GM18507 (cell line): ENCODE measurements around the gene TRMT1.

Source experiments
- DNase-seq: peaks from one replicate; pipeline ENCODE4 v3.0.0; 2011; ENCODE audit warnings: low read depth; ENCODE audit not compliant: insufficient read length; ENCODE audit errors: extremely low spot score
- FAIRE-seq: peaks from 2 replicates; lab custom pipeline; 2011; peaks lifted over from hg19 to GRCh38; lab: Jason Lieb, UNC

The TRMT1 gene

DNA sequence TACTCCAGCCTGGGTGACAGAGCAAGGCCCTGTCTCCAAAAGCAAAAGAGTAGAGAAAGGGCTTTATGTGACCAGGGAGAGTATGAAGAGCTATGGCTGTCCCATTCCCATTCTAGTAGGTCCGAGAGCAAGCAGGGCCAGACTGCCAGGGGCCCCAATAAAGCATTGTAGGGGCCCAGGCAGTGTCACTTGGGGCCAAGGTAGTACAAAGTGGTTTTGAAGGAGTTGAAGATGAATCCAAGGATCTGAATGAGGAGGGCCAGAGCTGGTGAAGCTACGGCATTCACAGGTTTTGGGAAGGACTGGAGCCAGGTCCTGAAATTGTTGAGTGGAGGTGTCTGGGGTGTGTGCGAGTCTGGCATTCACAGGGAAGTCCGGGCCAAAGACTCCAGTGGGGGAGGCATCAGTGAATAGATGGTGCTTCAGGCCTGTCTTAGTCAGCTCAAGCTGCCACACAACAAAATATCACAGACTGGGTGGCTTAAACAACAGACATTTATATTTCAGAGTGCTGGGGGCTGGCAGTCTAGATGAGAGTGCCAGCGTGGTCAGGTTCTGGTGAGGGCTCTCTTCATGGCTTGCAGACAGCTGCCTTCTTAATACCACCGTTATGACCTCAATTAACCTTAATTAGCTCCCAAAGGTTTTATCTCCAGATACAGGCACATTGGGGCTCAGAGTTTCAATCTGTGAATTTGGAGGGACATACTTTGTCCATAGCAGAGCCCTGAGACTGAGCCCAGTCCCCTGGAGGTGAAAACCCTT is 11.5 kb upstream of the TRMT1 start:
- DNase-seq (no peak), FAIRE-seq (no peak)

GRCh38 chr19:13127051-13127450 is 10.5 kb upstream of the TRMT1 start:
- DNase-seq, result no peak
- FAIRE-seq, result no peak

- FAIRE-seq (no peak), DNase-seq (no peak)
These were observed 6.7 kb upstream of the TRMT1 start for GRCh38 chr19:13122980-13123957.

GRCh38 chr19:13122275-13122878 is 5.8 kb upstream of the TRMT1 start:
- FAIRE-seq (no peak), DNase-seq (no peak)

- FAIRE-seq (peak; percentile 70), DNase-seq (no peak)
These were observed 5.2 kb upstream of the TRMT1 start for GRCh38 chr19:13121551-13122274.

- FAIRE-seq, result no peak
- no peak for DNase-seq
These were observed 4.3 kb upstream of the TRMT1 start for GRCh38 chr19:13120817-13121216.

DNA sequence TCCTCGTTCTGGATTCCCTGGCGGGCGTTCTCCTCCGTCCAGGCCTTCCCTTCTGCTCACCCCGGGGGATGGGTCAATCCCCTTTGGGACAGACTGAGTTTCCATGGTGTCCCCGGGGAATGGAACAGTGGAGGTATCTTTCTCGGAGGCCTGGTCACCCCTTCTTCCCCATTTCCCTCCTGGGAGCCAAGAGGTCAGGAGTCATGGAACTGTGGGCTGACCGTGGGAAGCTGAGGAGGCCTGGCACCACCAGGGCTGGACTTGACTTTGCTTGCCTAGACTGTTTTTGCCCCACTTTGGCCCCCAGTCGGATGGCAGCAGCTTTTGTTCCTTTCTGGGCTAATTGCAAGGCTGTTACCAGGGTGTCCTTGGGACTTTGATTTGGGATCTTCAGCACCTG is 3.5 kb upstream of the TRMT1 start:
- FAIRE-seq (no peak), DNase-seq (no peak)

DNA sequence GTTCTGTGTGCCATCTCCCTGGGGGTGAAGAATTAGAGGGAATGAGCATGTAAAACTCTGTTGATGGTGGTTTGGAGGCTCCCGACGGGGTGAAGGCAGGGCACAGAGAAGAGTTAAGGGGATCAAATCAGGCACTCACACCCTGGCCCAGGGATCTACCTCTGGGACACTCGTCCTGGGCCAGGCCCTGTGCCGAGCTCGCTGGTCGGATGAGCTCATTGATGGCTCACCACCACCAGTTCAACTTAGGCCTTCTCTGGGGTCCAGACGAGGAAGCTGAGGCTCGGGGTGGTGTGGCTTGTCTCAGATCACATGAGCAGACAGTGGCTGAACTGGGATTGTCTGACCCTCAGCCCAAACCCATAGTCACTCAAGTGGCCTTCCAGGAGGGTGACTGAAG is 3.1 kb upstream of the TRMT1 start:
- FAIRE-seq, result no peak
- no peak for DNase-seq

- FAIRE-seq, result peak; percentile 26
- DNase-seq, result no peak
These were observed 2.1 kb upstream of the TRMT1 start for GRCh38 chr19:13118424-13119193.

DNA sequence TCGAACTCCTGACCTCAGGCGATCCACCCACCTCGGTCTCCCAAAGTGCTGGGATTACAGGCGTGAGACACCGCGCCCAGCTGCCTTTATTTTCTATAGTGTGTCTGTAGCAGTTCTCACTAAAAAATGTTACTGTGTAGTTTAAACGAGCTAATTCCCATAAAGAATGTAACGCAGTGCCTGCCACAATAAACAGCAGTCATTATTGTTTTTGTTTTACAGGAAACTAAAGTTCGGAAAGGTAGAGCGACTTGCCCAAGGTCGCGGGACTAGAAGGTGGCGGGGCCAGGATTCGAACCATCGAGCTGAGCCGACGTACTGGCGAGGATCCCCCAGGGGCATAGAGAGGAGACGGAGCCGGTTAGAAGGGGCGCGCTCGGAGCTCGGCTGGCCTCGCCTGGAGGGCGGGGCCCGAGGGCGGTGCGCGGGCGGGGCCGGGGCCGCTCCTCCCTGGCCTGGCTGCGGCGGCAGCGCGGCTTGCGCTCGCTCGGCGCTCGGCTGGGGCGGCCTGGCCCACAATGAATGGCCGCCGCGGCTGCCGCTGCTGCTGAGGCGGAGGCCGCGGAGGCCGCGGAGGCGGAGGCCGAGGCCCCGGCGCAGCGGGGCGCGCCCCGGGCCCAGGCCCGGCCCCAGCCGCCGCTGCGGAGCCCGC is 1.4 kb upstream of the TRMT1 start, which contains the start of gene NACC1:
Gene NACC1 (plus strand): TSS at position 493 of the 652 bp plus-strand sequence. CDS start 16,944 bp downstream, outside the sequence.
- peak; percentile 84 for FAIRE-seq
- peak; percentile 96 for DNase-seq

DNA sequence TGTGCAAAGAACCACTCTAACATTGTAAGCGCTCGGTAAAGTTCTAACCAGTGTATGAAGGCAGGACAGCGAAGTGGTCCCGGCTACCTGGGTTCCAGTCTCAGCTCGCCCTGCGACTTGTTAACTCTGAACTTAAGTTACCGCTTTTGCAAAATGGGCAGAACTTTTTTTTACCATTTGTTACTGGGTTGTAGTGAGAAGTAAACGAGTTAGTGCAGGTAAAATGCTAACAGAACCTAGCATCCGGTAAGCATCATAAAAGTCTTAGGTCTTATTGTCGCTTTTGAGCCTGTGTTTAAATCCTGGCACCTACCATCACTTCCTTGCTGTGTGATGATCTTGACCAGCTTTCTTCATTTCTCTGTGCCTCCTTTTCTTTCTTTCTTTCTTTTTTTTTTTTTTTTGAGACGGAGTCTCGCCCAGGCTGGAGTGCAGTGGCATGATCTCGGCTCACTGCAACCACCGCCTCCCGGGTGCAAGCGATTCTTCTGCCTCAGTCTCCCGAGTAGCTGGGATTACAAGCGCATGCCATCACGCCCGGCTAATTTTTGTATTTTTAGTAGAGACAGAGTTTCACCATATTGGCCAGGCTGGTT is 734 bp upstream of the TRMT1 start:
- DNase-seq (no peak), FAIRE-seq (no peak)

GRCh38 chr19:13115936-13116281 is 631 bp downstream of the TRMT1 start:
- FAIRE-seq (no peak), DNase-seq (no peak)

- no peak for FAIRE-seq
These were observed 4.0 kb downstream of the TRMT1 start for GRCh38 chr19:13112555-13112954.

DNA sequence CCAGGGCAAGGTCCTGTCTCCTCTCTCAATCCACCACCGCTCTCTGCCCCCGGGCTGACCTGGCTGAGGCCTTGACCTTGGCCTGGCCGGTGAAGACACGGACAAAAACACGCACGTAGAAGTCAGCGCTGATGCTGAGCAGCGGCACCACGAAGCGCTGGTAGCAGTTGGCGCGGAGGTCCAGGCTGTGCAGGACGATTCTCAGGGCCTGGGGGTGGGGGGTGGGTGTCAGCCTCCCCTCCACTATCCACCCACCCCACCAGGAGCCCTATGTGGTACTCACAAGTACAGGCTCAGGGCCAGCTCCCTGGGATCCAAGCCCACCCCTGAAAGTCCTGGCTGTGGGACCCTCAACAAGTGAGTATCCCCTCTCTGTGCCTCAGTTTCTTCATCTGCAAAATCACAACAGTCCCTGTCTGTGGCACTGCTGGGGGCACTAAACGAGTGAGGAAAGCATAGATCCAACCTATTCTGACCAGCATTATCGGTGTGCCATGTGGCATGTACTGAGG is 6.4 kb downstream of the TRMT1 start:
- FAIRE-seq (no peak), DNase-seq (no peak)

More at GRCh38 chr19:13112555-13112954, 4.0 kb downstream of the TRMT1 start:
- DNase-seq, result no peak

DNA sequence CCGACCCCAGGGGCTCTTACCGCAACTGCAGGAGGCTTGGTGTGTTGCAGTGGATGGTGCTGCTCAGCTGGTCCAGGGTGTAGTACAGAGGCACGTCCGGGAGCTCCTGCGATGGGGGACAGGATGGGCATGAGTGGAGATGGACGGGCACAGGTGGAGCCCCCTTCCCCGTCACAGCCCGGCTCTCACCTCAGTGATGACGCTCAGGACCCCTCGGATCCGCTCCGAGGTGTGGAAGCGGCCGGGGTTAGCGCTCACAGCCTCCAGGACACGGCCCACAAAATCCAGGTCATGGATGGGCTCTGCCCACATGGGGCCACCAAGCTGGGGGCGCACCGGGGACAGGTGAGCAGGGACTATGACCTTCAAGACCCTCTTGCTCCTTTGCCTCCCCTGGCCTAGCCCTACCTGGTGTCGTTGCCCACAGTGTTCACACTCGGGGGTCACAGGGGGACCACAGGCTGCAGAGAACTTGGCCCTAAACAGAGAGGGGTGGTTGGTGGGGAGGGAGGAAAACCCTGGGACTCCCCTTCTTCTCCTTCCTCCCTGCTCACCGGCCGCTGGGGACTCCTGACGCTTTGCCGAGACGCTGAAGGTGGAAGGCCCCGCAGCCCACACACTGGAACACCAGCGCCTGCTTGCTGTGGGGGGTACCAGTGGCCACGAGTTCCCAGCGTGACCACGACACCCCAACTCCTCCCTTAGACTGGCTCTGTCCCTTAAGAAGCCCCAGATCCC is 7.0 kb downstream of the TRMT1 start:
- FAIRE-seq, result no peak
- DNase-seq, result no peak

- DNase-seq, result no peak
- FAIRE-seq, result peak; percentile 57
These were observed 11.5 kb downstream of the TRMT1 start for GRCh38 chr19:13104848-13105711.
